GM13977 (cell line): Measurements from ENCODE around the gene DBNDD2.

Experiments used
- DNase-seq: peaks from one replicate; pipeline ENCODE4 v3.0.0; 2012; ENCODE audit warnings: low spot score
- in situ Hi-C: fragments of 300-500 bp; cut with MboI; formaldehyde crosslinking; loops from one replicate; pipeline ENCODE4 v1.12.0; 2022; ENCODE audit warnings: low sequenced_read_pairs, low pct_unique_long_range_greater_than_20kb, mixed read lengths, inconsistent platforms; ENCODE audit not compliant: unreplicated experiment
- TF ChIP-seq, protein P1 (sequence below): IDR thresholded peaks from 2 replicates; pipeline ENCODE4 v1.5.1; 2012; ENCODE audit warnings: mild to moderate bottlenecking, control low read depth; ENCODE audit not compliant: insufficient read depth; ENCODE audit errors: extremely low read depth, missing control alignments

The DBNDD2 gene

DNA sequence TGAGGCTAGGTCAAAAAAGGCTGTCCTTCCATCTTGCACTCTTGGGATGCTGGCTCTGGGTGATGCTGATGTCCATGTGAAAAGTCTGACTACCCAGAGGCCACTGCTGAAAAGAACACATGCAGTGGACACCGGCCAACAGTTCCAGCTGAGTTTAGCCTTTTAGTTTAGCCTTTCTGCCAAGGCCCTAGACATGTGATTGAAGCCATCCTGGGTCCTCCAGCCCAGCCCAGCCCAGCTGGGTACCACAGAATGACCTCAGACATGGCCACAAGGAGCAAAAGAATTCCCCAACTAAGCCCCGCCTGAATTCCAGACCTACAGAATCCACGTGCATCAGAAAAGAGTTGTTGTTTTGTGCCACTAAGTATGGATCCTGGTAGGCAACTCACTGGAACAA is 25.2 kb downstream of the DBNDD2 start:
- DNase-seq, result no peak
- TF ChIP-seq, protein P1, sequence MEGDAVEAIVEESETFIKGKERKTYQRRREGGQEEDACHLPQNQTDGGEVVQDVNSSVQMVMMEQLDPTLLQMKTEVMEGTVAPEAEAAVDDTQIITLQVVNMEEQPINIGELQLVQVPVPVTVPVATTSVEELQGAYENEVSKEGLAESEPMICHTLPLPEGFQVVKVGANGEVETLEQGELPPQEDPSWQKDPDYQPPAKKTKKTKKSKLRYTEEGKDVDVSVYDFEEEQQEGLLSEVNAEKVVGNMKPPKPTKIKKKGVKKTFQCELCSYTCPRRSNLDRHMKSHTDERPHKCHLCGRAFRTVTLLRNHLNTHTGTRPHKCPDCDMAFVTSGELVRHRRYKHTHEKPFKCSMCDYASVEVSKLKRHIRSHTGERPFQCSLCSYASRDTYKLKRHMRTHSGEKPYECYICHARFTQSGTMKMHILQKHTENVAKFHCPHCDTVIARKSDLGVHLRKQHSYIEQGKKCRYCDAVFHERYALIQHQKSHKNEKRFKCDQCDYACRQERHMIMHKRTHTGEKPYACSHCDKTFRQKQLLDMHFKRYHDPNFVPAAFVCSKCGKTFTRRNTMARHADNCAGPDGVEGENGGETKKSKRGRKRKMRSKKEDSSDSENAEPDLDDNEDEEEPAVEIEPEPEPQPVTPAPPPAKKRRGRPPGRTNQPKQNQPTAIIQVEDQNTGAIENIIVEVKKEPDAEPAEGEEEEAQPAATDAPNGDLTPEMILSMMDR, result no peak
- in situ Hi-C loops, result no loop called here

DNA sequence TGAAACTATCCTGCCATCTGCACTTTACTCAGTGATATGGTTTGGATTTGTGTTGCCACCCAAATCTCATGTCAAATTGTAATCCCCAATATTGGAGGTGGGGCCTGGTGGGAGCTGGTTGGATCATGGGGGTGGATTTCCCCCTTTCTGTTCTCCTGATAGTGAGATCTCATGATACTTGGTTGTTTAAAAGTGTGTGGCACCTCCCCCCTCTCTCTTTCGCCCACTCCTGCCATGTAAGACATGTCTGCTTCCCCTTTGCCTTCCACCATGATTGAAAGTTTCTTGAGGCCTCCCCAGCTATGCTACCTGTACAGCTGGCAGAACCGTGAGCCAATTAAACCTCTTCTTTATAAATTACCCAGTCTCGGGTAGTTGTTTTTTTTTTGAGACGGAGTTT is 25.9 kb downstream of the DBNDD2 start:
- in situ Hi-C loops, result no loop called here
- DNase-seq, result no peak
- TF ChIP-seq, protein P1, result no peak

DNA sequence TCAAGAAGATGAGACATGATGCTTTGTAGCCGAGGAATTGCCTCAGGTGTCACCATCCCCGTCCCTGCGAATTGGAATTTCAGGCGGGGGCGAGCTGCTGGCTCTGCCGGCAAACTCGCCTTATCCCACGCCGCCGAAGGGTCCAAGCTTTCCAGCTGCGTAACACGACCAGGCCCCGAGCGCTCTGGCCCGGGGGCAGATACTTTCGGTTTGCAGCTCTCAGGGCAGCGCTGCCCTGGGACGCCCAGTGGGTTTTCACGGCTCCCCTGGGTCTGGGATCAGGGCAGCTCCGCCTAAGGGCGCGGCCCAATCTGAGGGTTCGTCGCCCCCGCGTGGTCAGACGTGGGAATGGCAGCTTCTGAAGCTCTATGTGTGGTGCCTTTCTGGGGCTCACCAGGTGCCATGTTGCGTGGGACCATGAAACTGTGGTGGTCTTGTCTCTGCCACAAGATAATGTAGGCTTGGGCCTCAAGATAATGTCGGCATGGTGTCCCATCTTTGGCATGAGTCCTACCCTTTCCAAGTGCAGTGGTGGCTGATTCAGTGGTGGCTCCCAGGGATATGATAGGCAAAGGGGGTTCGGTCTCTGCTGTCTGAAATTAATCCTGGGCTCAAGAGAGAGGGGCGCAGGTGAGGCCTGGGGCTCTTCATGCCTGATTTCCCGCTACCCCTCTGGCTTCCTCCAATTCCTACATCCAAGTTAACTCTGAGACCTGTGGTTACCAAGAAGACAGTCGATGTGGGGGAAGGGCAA is 28.8 kb downstream of the DBNDD2 start:
- in situ Hi-C loops, result no loop called here
- TF ChIP-seq, protein P1, result peak; percentile 94
- peak; percentile 86 for DNase-seq

DNA sequence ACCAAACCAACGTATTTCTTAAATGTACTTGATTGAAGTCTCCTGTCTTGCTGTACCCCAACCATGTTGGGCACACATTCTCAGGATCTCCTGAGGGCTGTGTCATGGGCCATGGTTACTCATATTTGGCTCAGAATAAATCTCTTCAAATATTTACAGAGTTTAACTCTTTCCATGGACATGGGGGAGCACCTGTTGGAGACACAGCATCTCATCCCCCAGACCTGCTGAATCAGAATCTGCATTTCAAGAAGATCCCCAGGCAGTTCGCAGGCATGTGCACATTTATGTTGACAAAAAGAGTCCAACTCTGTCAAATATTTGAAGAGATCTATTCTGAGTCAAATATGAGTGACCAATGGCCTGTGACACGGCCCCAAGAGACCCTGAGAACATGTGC is 32.3 kb downstream of the DBNDD2 start:
- in situ Hi-C loops, result loop anchor here (5.0 kb wide), 1 partner anchor 83 kb away; no protein-coding TSS in a partner anchor
- no peak for DNase-seq
- TF ChIP-seq, protein P1, result no peak

DNA sequence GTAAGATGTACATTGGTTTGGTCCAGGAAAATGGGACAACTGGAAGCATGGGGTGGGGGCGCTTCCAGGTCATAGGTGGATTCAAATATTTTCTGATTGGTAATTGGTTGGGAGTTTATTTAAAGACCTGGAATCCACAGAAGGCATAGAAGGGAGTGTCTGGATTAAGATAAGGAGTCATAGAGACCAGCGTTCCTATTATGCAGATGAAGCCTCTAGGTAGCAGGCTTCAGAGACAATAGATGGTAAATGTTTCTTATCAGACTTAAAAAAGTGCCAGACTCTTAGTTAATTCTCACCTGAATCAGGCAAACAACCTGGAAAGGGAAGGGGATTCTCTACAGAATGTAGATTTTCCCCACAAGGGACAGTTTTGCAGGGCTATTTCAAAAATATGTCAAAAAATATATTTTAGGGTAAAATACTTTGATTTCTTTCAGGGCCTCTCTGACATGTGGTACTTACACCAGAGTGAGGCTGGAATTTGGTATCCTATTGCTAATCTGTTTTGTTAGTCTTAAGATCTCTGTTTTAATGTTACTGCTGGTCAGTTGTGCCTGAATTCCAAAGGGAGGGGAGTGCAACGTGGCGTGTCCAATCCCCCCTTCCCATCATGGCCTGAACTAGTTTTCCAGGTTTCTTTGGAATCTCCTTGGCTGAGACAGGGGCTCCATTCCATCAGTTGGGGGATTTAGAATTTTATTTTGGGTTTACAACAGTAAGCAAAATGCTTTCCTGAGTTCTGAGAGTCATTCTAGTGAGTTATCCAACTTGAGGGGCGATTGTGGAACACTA is 33.0 kb downstream of the DBNDD2 start:
- TF ChIP-seq, protein P1, result no peak
- in situ Hi-C loops, result loop anchor here (5.0 kb wide), 1 partner anchor 84 kb away; no protein-coding TSS in a partner anchor
- no peak for DNase-seq

DNA sequence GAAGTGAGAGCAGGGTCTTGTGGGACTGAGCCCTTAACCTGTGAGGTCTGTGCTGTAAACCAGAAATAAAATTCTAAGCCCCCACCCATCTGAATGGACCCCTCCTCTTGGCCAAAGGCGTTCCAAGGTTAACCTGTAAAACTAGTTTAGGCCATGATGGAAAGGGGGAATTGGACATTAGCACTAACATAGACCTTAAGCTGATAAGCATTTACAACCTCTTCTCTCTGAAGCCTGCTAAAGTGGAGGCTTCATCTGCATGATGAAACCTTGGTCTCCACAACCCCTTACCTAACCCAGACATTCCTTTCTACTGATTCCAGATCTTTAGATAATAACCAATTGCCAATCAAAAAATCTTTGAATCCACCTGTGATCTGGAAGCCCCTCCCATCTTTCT is 33.7 kb downstream of the DBNDD2 start:
- TF ChIP-seq, protein P1, result no peak
- no peak for DNase-seq
- in situ Hi-C loops, result loop anchor here (5.0 kb wide), 1 partner anchor 84 kb away; no protein-coding TSS in a partner anchor
